H1 (cell line): ENCODE measurements around the gene CDHR2.
"Not testable (repeated sequence)": the region's sequence is repeated elsewhere in the genome, so short reads cannot be mapped to it uniquely, and the experiment has no call there.

Experiments
- CTCF ChIP-seq, 3 experiments: IDR thresholded peaks; 1 replicate in 2 of 3; 2 replicates in 1 of 3; pipeline versions ENCODE4 v1.5.1 to v1.6.1; 2011; ENCODE audit warnings: low read length in 3 of 3, mild to moderate bottlenecking in 3 of 3, inconsistent platforms in 2 of 3, low read depth in 1 of 3, moderate library complexity in 1 of 3; ENCODE audit not compliant: insufficient read depth in 1 of 3; ENCODE audit errors: control extremely low read depth in 1 of 3
- FOSL1 ChIP-seq: IDR thresholded peaks from 2 replicates; pipeline ENCODE4 v1.6.1; 2011; ENCODE audit warnings: mild to moderate bottlenecking, low read depth, low read length, moderate library complexity; ENCODE audit not compliant: insufficient read depth
- HDAC6 ChIP-seq: IDR thresholded peaks from one replicate; pipeline ENCODE4 v1.7.1; 2012; ENCODE audit warnings: low read depth, mild to moderate bottlenecking, inconsistent platforms, low read length, moderate library complexity
- JUN ChIP-seq: IDR thresholded peaks from 2 replicates; pipeline ENCODE4 v1.6.1; 2011; ENCODE audit warnings: low read depth, mild to moderate bottlenecking, improper control_type of control experiment, low read length
- POLR2A ChIP-seq, 2 experiments: IDR thresholded peaks; 1 replicate in 1 of 2; 2 replicates in 1 of 2; pipeline ENCODE4 v1.6.1; 2011; ENCODE audit warnings: low read depth in 2 of 2, low read length in 2 of 2, mild to moderate bottlenecking in 2 of 2; ENCODE audit errors: control extremely low read depth in 1 of 2
- SP1 ChIP-seq: IDR thresholded peaks from 2 replicates; pipeline ENCODE4 v1.6.1; 2011; ENCODE audit warnings: low read depth, low read length
- TCF12 ChIP-seq: IDR thresholded peaks from 2 replicates; pipeline ENCODE4 v1.6.1; 2011; ENCODE audit warnings: low read depth, mild to moderate bottlenecking, low read length

- not testable (repeated sequence) for TF ChIP-seq CTCF (IDR thresholded peaks at IDR 0.05; ENCODE audit: control extremely low read depth in 1 of 3, insufficient read depth in 1 of 3, low read depth in 1 of 3, low read length in 3 of 3); POLR2A (IDR thresholded peaks at IDR 0.05; ENCODE audit: control extremely low read depth in 1 of 2, low read depth in 2 of 2, low read length in 2 of 2); SP1; JUN; HDAC6; FOSL1; TCF12
Measured at GRCh38 chr5:176591667-176592066, 42.5 kb downstream of the CDHR2 start.
